ENCODE data around the gene MSMO1.

MSMO1 gene

DNA sequence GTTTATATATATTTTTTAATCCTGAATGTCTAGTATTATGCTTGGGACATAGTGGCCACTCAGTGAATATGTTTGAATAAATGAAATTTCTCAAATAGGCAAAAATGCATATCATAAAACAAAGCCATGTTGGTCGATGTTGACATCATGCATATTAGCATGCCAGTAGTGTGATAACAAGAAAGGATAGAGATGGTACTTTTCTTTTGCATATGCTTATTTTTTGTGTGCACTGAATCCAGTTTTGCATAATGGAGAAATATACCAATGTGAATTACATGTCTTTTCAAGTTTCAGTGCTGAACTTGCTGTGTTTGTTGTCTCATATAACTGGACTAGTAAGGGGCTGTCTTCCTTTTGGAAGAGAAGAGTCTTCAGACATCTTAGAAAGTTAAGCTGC, 58.9 kb downstream of the MSMO1 start:
- in situ Hi-C loops (cut with MboI; ENCODE audit: low sequenced_read_pairs) = no loop called here

GRCh38 chr4:165388756-165389155, 61.3 kb downstream of the MSMO1 start:
- in situ Hi-C loops (cut with MboI; ENCODE audit: low sequenced_read_pairs) = no loop called here
